HepG2 (cell line): Measurements from ENCODE around the gene CHCHD3. TPM values are rescaled to one million over a fixed set of nuclear protein-coding genes. Genes with fewer than 3 reads are reported as not detected.

Experiments used
- ATAC-seq: fragments of 200-7000 bp; cut with Tn5 transposase; 3 replicates; pipeline ENCODE4 v1.9.1; 2020; ENCODE audit warnings: mild to moderate bottlenecking, moderate library complexity
- BruUV-seq: library from RNA; stranded (reverse); fragments of 400-500 nt; replicated peaks from 2 replicates; lab custom pipeline; 2021; lab: Mats Ljungman, UMichigan
- CTCF ChIA-PET: fragments of 300-600 bp; formaldehyde crosslinking; extraction: SDS; loops from one replicate; lab custom pipeline; 2021; ENCODE audit warnings: low total read pairs, inconsistent platforms, low intra/inter-chr PET ratio; lab: Yijun Ruan, JAX
- POLR2A ChIA-PET: fragments of 350-600 bp; sonication (Branson Sonifier 250); formaldehyde crosslinking; loops from one replicate; lab custom pipeline; 2020; ENCODE audit warnings: antibody characterized with exemption, inconsistent platforms; lab: Yijun Ruan, JAX
- DNase-seq: peaks from one replicate; pipeline ENCODE4 v3.0.0-alpha.2; 2015; ENCODE audit warnings: low spot score
- FAIRE-seq: peaks from 3 replicates; lab custom pipeline; 2011; peaks lifted over from hg19 to GRCh38; lab: Jason Lieb, UNC
- H2AFZ ChIP-seq: one replicate; pipeline ENCODE4 v1.6.1; 2011; ENCODE audit warnings: low read length, inconsistent platforms
- H3K27ac ChIP-seq: fragments of 300-600 bp; 3 replicates; pipeline ENCODE4 v1.8.0; 2011; ENCODE audit warnings: mixed run types, mild to moderate bottlenecking, mixed read lengths, low read length, inconsistent platforms; ENCODE audit not compliant: insufficient read depth; ENCODE audit errors: extremely low read length
- H3K27me3 ChIP-seq, 2 experiments: fragments of 200-600 bp in 1 of 2; 2 replicates in 1 of 2; 3 replicates in 1 of 2; pipeline versions ENCODE4 v1.6.0 to v1.8.0; 2011; ENCODE audit warnings: low read length in 2 of 2, mild to moderate bottlenecking in 2 of 2, moderate library complexity in 2 of 2, inconsistent platforms in 1 of 2; ENCODE audit not compliant: insufficient read depth in 2 of 2, control insufficient read depth in 1 of 2
- H3K36me3 ChIP-seq, 2 experiments: fragments of 200-600 bp in 1 of 2; replicated peaks in 1 of 2; 2 replicates in 1 of 2; 3 replicates in 1 of 2; pipeline versions ENCODE4 v1.5.1 to v1.8.0; 2011; ENCODE audit warnings: low read length in 2 of 2, inconsistent platforms in 1 of 2; ENCODE audit not compliant: insufficient read depth in 2 of 2, control insufficient read depth in 1 of 2
- H3K4me1 ChIP-seq: 2 replicates; pipeline ENCODE4 v1.5.1; 2012; ENCODE audit warnings: low read length, inconsistent platforms; ENCODE audit not compliant: insufficient read depth
- H3K4me2 ChIP-seq: 2 replicates; pipeline ENCODE4 v1.6.0; 2011; ENCODE audit warnings: low read depth, low read length, inconsistent platforms
- H3K4me3 ChIP-seq, 3 experiments: fragments of 200-600 bp in 1 of 3; sonication (generic), shearing (Covaris generic) in 1 of 3; replicated peaks in 1 of 3; 2 replicates each; pipeline ENCODE4 v1.5.1; 2011 to 2016; ENCODE audit warnings: low read length in 3 of 3, inconsistent platforms in 2 of 3, low read depth in 2 of 3, mild to moderate bottlenecking in 2 of 3, control low read depth in 1 of 3, mixed read lengths in 1 of 3; ENCODE audit not compliant: insufficient read depth in 1 of 3
- H3K79me2 ChIP-seq: one replicate; pipeline ENCODE4 v1.6.1; 2011; ENCODE audit warnings: low read length, inconsistent platforms; ENCODE audit not compliant: insufficient read depth
- H3K9ac ChIP-seq: 2 replicates; pipeline ENCODE4 v1.6.0; 2011; ENCODE audit warnings: mild to moderate bottlenecking, low read depth, low read length, inconsistent platforms; ENCODE audit not compliant: insufficient read depth
- H3K9me3 ChIP-seq: 2 replicates; pipeline ENCODE4 v1.5.1; 2012; ENCODE audit warnings: mild to moderate bottlenecking, low read length
- H4K20me1 ChIP-seq: 2 replicates; pipeline ENCODE4 v1.6.0; 2011; ENCODE audit warnings: inconsistent platforms, mild to moderate bottlenecking, low read length, moderate library complexity; ENCODE audit not compliant: insufficient read depth
- AGO2 ChIP-seq: fragments of 200-400 bp; formaldehyde crosslinking; optimal IDR thresholded peaks from 2 replicates; pipeline ENCODE3; 2017; ENCODE audit warnings: mild to moderate bottlenecking, low read depth, low read length, moderate library complexity
- CSRNP1 ChIP-seq: sonication (generic); formaldehyde crosslinking; IDR thresholded peaks from 2 replicates; pipeline ENCODE4 v1.8.1; 2023; ENCODE audit warnings: mild to moderate bottlenecking, missing genetic modification reagents
- FOXP4 ChIP-seq: sonication (generic); formaldehyde crosslinking; IDR thresholded peaks from 2 replicates; pipeline ENCODE4 v1.4.0; 2020; ENCODE audit warnings: missing genetic modification reagents
- GPBP1L1 ChIP-seq: sonication (generic); formaldehyde crosslinking; IDR thresholded peaks from 2 replicates; pipeline ENCODE4 v1.5.0; 2020; ENCODE audit warnings: mild to moderate bottlenecking, missing genetic modification reagents
- HNF4G ChIP-seq, 2 experiments: sonication (generic) in 1 of 2; formaldehyde crosslinking in 1 of 2; IDR thresholded peaks; 2 replicates each; pipeline versions ENCODE4 v1.4.0 to v1.6.1; 2011 to 2020; ENCODE audit warnings: borderline replicate concordance in 2 of 2, low read depth in 2 of 2, mild to moderate bottlenecking in 2 of 2, low read length in 1 of 2, missing genetic modification reagents in 1 of 2, moderate library complexity in 1 of 2
- IRF1 ChIP-seq: sonication (generic); formaldehyde crosslinking; IDR thresholded peaks from 2 replicates; pipeline ENCODE4 v1.4.0; 2020; ENCODE audit warnings: low read depth, mild to moderate bottlenecking, missing genetic modification reagents
- KMT2A ChIP-seq: sonication (generic); formaldehyde crosslinking; IDR thresholded peaks from 2 replicates; pipeline ENCODE4 v1.4.0; 2020; ENCODE audit warnings: missing genetic modification reagents
- LCORL ChIP-seq, 2 experiments: fragments of 450-650 bp in 1 of 2; sonication (generic) in 1 of 2; formaldehyde crosslinking in 1 of 2; IDR thresholded peaks; 2 replicates each; pipeline versions ENCODE4 v1.5.0 to v1.6.1; 2017 to 2020; ENCODE audit warnings: antibody characterized with exemption in 1 of 2, missing genetic modification reagents in 1 of 2
- MLLT10 ChIP-seq: sonication (generic); formaldehyde crosslinking; IDR thresholded peaks from 2 replicates; pipeline ENCODE4 v1.4.0; 2020; ENCODE audit warnings: missing genetic modification reagents
- POLR2AphosphoS2 ChIP-seq: IDR thresholded peaks from 2 replicates; pipeline ENCODE4 v1.6.1; 2011; ENCODE audit warnings: low read depth, low read length, improper control_type of control experiment
- REXO4 ChIP-seq: sonication (generic); formaldehyde crosslinking; IDR thresholded peaks from 2 replicates; pipeline ENCODE4 v1.8.0; 2022; ENCODE audit warnings: missing genetic modification reagents, mild to moderate bottlenecking, borderline replicate concordance
- RFX1 ChIP-seq: fragments of 450-650 bp; IDR thresholded peaks from 2 replicates; pipeline ENCODE4 v1.6.1; 2017
- SMAD1 ChIP-seq: sonication (generic); formaldehyde crosslinking; IDR thresholded peaks from 2 replicates; pipeline ENCODE4 v1.4.0; 2020; ENCODE audit warnings: missing genetic modification reagents, low read depth, mild to moderate bottlenecking, borderline replicate concordance
- ZMYM2 ChIP-seq: sonication (generic); formaldehyde crosslinking; IDR thresholded peaks from 2 replicates; pipeline ENCODE4 v1.8.0; 2022; ENCODE audit warnings: mild to moderate bottlenecking, missing genetic modification reagents
- ZNF207 ChIP-seq: fragments of 450-650 bp; IDR thresholded peaks from 2 replicates; pipeline ENCODE4 v1.6.1; 2016; ENCODE audit warnings: antibody characterized with exemption, borderline replicate concordance
- ZNF564 ChIP-seq: sonication (generic); formaldehyde crosslinking; IDR thresholded peaks from 2 replicates; pipeline ENCODE4 v1.8.1; 2023; ENCODE audit warnings: mild to moderate bottlenecking, missing genetic modification reagents
- ZNF652 ChIP-seq: IDR thresholded peaks from 2 replicates; pipeline ENCODE4 v1.6.1; 2016; ENCODE audit warnings: low read depth, borderline replicate concordance
- ZNF850 ChIP-seq: sonication (generic); formaldehyde crosslinking; conservative IDR thresholded peaks from 2 replicates; pipeline ENCODE4 v1.9.0; 2021; ENCODE audit warnings: mild to moderate bottlenecking, missing genetic modification reagents
- WGBS: methylation state at CpG from one replicate; pipeline ENCODE4 v1.1.6; 2017; ENCODE audit warnings: low lambda C conversion rate; 5-methylcytosine and 5-hydroxymethylcytosine counted together
- in situ Hi-C: cut with HindIII; loops from 2 replicates; pipeline ENCODE4 v1.10.0; 2017; ENCODE audit warnings: low pct_unique_long_range_greater_than_20kb; ENCODE audit not compliant: extremely low pct_ligation_motif_present
- intact Hi-C: fragments of 100-400 bp; cut with micrococcal nuclease; formaldehyde crosslinking; loops from one replicate; pipeline ENCODE4 v1.10.0; 2022; ENCODE audit not compliant: unreplicated experiment
- polyA plus RNA-seq, 8 experiments: library from polyadenylated mRNA; depleted of rRNA in 3 of 8; stranded (reverse) in 7 of 8; unstranded in 1 of 8; fragments of >200 nt; fragmentation: Illumina TruSeq in 4 of 8; extraction: Trizol in 4 of 8; gene quantifications; 2 replicates each; pipeline versions ENCODE4 v1.2.1 to v1.2.3, GENCODE V29; 2011 to 2016; ENCODE audit warnings: low read depth in 4 of 8, missing spikeins in 1 of 8, mixed read lengths in 1 of 8; ENCODE audit not compliant: insufficient read depth in 1 of 8
- total RNA-seq, 5 experiments: library from RNA; depleted of rRNA; stranded (reverse); fragments of >200 nt; fragmentation: Illumina TruSeq; extraction: Trizol; gene quantifications; 2 replicates each; pipeline ENCODE4 v1.2.3, GENCODE V29; 2016; ENCODE audit warnings: low read depth in 1 of 5

Gene CHCHD3
- total and polyA plus RNA-seq, 2 of the 13 experiments (the other 11 are each of a cell fraction or from before 2014, with no cell fraction given), result 32.7 to 86.8 TPM

GRCh38 chr7:132769280-132769679 is 312.6 kb downstream of the CHCHD3 start:
- WGBS, result 0% methylated on average over 2 of the region's 2 CpGs
- in situ Hi-C loops (no loop called here), intact Hi-C loops (no loop called here)
- ATAC-seq (no peak), DNase-seq (no peak), FAIRE-seq (no peak)
- H3K27me3 ChIP-seq, result peaks cover 2 to 22% of the 10 kb centered on the region in 2 experiments; a peak in 3 of 5 replicates
- H3K27ac ChIP-seq, result no peak overlapping the region
- H3K4me3 ChIP-seq, result no peak overlapping the region
- no peaks in the 10 kb centered on the region for H3K4me1 ChIP-seq
- H2AFZ ChIP-seq, result no peak overlapping the region
- no TSS peak for BruUV-seq
- no peak for TF ChIP-seq AGO2
- TF ChIP-seq KMT2A, result no peak
- TF ChIP-seq RFX1, result no peak
- no peak for TF ChIP-seq POLR2AphosphoS2
- no peak for TF ChIP-seq ZNF207
- TF ChIP-seq IRF1 (CRISPR knock-in tag), result no peak
- TF ChIP-seq REXO4 (CRISPR knock-in tag), result no peak
- no peak for TF ChIP-seq LCORL (IDR thresholded peaks at IDR 0.05)
- TF ChIP-seq LCORL (CRISPR knock-in tag; IDR thresholded peaks at IDR 0.05), result no peak
- TF ChIP-seq GPBP1L1 (CRISPR knock-in tag), result no peak
- no peak for TF ChIP-seq ZNF652 (CRISPR knock-in tag)
- TF ChIP-seq CSRNP1 (CRISPR knock-in tag), result no peak
- TF ChIP-seq FOXP4 (CRISPR knock-in tag), result no peak
- no peak for TF ChIP-seq SMAD1 (CRISPR knock-in tag)
- no peak for TF ChIP-seq MLLT10 (CRISPR knock-in tag)
- no peak for TF ChIP-seq ZNF564
- TF ChIP-seq ZMYM2 (CRISPR knock-in tag), result no peak
- no peak for TF ChIP-seq ZNF850 (CRISPR knock-in tag)
- TF ChIP-seq HNF4G (IDR thresholded peaks at IDR 0.05; ENCODE audit: borderline replicate concordance, low read depth, low read length), result no peak
- no peak for TF ChIP-seq HNF4G (CRISPR knock-in tag; IDR thresholded peaks at IDR 0.05; ENCODE audit: borderline replicate concordance, low read depth)
- peaks cover 6% of the 10 kb centered on the region; the same call in 1 of the 2 replicates for H3K9me3 ChIP-seq
- no peak overlapping the region for H3K4me2 ChIP-seq
- ChIA-PET POLR2A (no interaction called here), CTCF (no interaction called here)
- no peak overlapping the region for H3K9ac ChIP-seq
- H3K36me3 ChIP-seq, result no peaks in the 10 kb centered on the region
- H3K79me2 ChIP-seq, result no peaks in the 10 kb centered on the region
- H4K20me1 ChIP-seq, result no peaks in the 10 kb centered on the region
